Measurements from ENCODE around the gene TCF7L1.

The TCF7L1 gene

GRCh38 chr2:85275984-85276540, 142.9 kb downstream of the TCF7L1 start:
- H3K9ac ChIP-seq (ENCODE audit: insufficient read length, low read depth) = no peak overlapping the region
- peaks cover 3% of the 10 kb centered on the region for H3K4me1 ChIP-seq (ENCODE audit: insufficient read depth, insufficient read length)
- DNase-seq (ENCODE audit: low read depth, low spot score) = no peak
- H3K9me3 ChIP-seq (ENCODE audit: insufficient read depth, low read length) = no peaks in the 10 kb centered on the region
- peaks cover 3% of the 10 kb centered on the region for H3K36me3 ChIP-seq (ENCODE audit: insufficient read depth, insufficient read length, low read length)
- no peak overlapping the region for H3K4me3 ChIP-seq (ENCODE audit: insufficient read length, low read depth)
- no peaks in the 10 kb centered on the region for H3K27me3 ChIP-seq (ENCODE audit: insufficient read depth, insufficient read length)
- TF ChIP-seq ZNF274 (IDR thresholded peaks at IDR 0.05; ENCODE audit: low read depth, low read length) (no peak), SUZ12 (IDR thresholded peaks at IDR 0.05; ENCODE audit: extremely low read depth, insufficient read depth, insufficient read length) (no peak), YY1 (IDR thresholded peaks at IDR 0.05; ENCODE audit: insufficient read depth, insufficient read length) (no peak)

DNA sequence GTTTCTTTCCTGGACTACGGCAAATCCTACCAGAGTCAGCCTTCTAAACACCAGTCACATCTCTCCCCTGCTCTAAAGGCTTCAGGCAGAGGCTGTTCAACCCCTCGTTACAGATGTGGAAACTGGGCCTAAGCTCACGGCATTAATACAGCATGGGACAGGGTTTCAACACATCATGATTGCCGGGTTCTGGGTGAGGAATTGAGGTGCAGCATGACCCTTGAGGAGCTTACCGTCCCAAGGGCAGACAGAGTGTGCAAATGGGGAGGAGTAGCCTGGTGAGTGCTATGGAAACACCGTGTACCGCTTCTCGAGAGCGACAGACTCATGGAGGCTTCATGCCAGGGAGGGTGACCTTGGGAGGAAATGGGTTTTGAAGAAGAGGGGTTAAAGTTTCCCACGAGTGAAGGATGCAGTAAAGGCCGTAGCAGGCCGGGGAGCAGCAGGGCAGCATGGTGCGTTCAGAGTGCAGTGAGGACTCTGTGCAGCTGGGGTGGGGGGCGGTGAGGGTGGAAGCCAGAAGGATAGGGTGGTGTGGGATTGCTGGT, 143.5 kb downstream of the TCF7L1 start:
- peaks cover 3% of the 10 kb centered on the region for H3K4me1 ChIP-seq (ENCODE audit: insufficient read depth, insufficient read length)
- no peak overlapping the region for H3K4me3 ChIP-seq (ENCODE audit: insufficient read length, low read depth)
- no peak overlapping the region for H3K9ac ChIP-seq (ENCODE audit: insufficient read length, low read depth)
- H3K36me3 ChIP-seq (ENCODE audit: insufficient read depth, insufficient read length, low read length) = peaks cover 3% of the 10 kb centered on the region
- DNase-seq (ENCODE audit: low read depth, low spot score) = no peak
- no peaks in the 10 kb centered on the region for H3K27me3 ChIP-seq (ENCODE audit: insufficient read depth, insufficient read length)
- no peaks in the 10 kb centered on the region for H3K9me3 ChIP-seq (ENCODE audit: insufficient read depth, low read length)
- TF ChIP-seq SUZ12 (IDR thresholded peaks at IDR 0.05; ENCODE audit: extremely low read depth, insufficient read depth, insufficient read length) (no peak), YY1 (IDR thresholded peaks at IDR 0.05; ENCODE audit: insufficient read depth, insufficient read length) (no peak), ZNF274 (IDR thresholded peaks at IDR 0.05; ENCODE audit: low read depth, low read length) (no peak)

- no peaks in the 10 kb centered on the region for H3K27me3 ChIP-seq (ENCODE audit: insufficient read depth, insufficient read length)
- H3K9ac ChIP-seq (ENCODE audit: insufficient read length, low read depth) = no peak overlapping the region
- DNase-seq (ENCODE audit: low read depth, low spot score) = no peak
- H3K4me3 ChIP-seq (ENCODE audit: insufficient read length, low read depth) = no peak overlapping the region
- H3K36me3 ChIP-seq (ENCODE audit: insufficient read depth, insufficient read length, low read length) = peaks cover 3% of the 10 kb centered on the region
- H3K4me1 ChIP-seq (ENCODE audit: insufficient read depth, insufficient read length) = peaks cover 3% of the 10 kb centered on the region
- no peaks in the 10 kb centered on the region for H3K9me3 ChIP-seq (ENCODE audit: insufficient read depth, low read length)
- no peak for TF ChIP-seq SUZ12 (IDR thresholded peaks at IDR 0.05; ENCODE audit: extremely low read depth, insufficient read depth, insufficient read length)
- no peak for TF ChIP-seq ZNF274 (IDR thresholded peaks at IDR 0.05; ENCODE audit: low read depth, low read length)
- TF ChIP-seq YY1 (IDR thresholded peaks at IDR 0.05; ENCODE audit: insufficient read depth, insufficient read length) = no peak
Measured at GRCh38 chr2:85277416-85278158, 144.4 kb downstream of the TCF7L1 start.

DNA sequence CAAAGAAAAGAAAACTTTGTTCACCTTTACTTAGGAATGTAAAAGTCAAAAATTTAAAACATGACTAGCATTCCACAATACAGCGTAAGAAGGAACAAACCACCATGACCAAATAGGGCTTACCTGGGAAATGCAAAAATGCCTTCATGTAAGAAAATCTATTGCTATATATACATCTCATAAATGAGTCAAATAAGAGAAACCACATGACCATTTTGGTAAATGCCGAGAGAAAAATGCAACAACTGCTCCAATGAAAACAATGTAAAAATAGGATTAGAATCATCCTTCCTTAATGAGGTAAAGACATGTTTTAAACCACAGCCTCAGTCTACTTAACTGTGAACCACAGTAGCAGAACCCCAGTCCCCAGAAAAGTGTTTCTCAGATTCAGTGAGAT, 145.2 kb downstream of the TCF7L1 start:
- Histone ChIP-seq H3K36me3 (ENCODE audit: insufficient read depth, insufficient read length, low read length) (peaks cover 5% of the 10 kb centered on the region), H3K4me1 (ENCODE audit: insufficient read depth, insufficient read length) (peaks cover 3% of the 10 kb centered on the region), H3K27me3 (ENCODE audit: insufficient read depth, insufficient read length) (no peaks in the 10 kb centered on the region), H3K9ac (ENCODE audit: insufficient read length, low read depth) (no peak overlapping the region), H3K4me3 (ENCODE audit: insufficient read length, low read depth) (no peak overlapping the region), H3K9me3 (ENCODE audit: insufficient read depth, low read length) (no peaks in the 10 kb centered on the region)
- no peak for DNase-seq (ENCODE audit: low read depth, low spot score)
- TF ChIP-seq SUZ12 (IDR thresholded peaks at IDR 0.05; ENCODE audit: extremely low read depth, insufficient read depth, insufficient read length) = no peak
- no peak for TF ChIP-seq YY1 (IDR thresholded peaks at IDR 0.05; ENCODE audit: insufficient read depth, insufficient read length)
- TF ChIP-seq ZNF274 (IDR thresholded peaks at IDR 0.05; ENCODE audit: low read depth, low read length) = no peak

DNA sequence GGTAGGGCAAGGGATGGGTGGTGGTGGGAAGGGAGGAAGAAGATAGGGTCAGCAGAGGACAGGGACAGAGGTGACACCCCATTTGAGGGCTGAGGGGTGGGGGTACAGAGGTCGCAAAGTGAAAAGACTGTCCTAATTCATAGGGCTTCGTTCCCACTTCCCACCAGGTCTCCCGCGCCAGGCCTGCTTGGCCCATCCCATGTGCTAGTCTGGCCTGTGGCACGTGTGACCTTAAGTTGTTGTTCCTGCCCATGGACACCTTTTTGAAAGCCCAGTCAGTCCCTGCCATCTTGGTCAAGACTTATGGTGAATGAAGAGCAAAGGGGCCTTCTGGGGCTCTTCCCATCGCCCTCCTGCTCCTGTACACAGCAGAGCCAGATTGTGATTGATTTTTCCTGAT, 148.4 kb downstream of the TCF7L1 start:
- Histone ChIP-seq H3K9ac (ENCODE audit: insufficient read length, low read depth) (no peak overlapping the region), H3K9me3 (ENCODE audit: insufficient read depth, low read length) (no peaks in the 10 kb centered on the region), H3K4me3 (ENCODE audit: insufficient read length, low read depth) (no peak overlapping the region), H3K36me3 (ENCODE audit: insufficient read depth, insufficient read length, low read length) (peaks cover 13% of the 10 kb centered on the region), H3K4me1 (ENCODE audit: insufficient read depth, insufficient read length) (no peaks in the 10 kb centered on the region), H3K27me3 (ENCODE audit: insufficient read depth, insufficient read length) (no peaks in the 10 kb centered on the region)
- DNase-seq (ENCODE audit: low read depth, low spot score) = no peak
- TF ChIP-seq SUZ12 (IDR thresholded peaks at IDR 0.05; ENCODE audit: extremely low read depth, insufficient read depth, insufficient read length) (no peak), ZNF274 (IDR thresholded peaks at IDR 0.05; ENCODE audit: low read depth, low read length) (no peak), YY1 (IDR thresholded peaks at IDR 0.05; ENCODE audit: insufficient read depth, insufficient read length) (no peak)

- TF ChIP-seq YY1 (IDR thresholded peaks at IDR 0.05; ENCODE audit: insufficient read depth, insufficient read length) (no peak), SUZ12 (IDR thresholded peaks at IDR 0.05; ENCODE audit: extremely low read depth, insufficient read depth, insufficient read length) (no peak), ZNF274 (IDR thresholded peaks at IDR 0.05; ENCODE audit: low read depth, low read length) (no peak)
- Histone ChIP-seq H3K4me1 (ENCODE audit: insufficient read depth, insufficient read length) (no peaks in the 10 kb centered on the region), H3K36me3 (ENCODE audit: insufficient read depth, insufficient read length, low read length) (peaks cover 18% of the 10 kb centered on the region), H3K27me3 (ENCODE audit: insufficient read depth, insufficient read length) (no peaks in the 10 kb centered on the region), H3K9ac (ENCODE audit: insufficient read length, low read depth) (no peak overlapping the region), H3K4me3 (ENCODE audit: insufficient read length, low read depth) (no peak overlapping the region), H3K9me3 (ENCODE audit: insufficient read depth, low read length) (no peaks in the 10 kb centered on the region)
- no peak for DNase-seq (ENCODE audit: low read depth, low spot score)
Measured at GRCh38 chr2:85282914-85283313, 149.7 kb downstream of the TCF7L1 start.

- H3K36me3 ChIP-seq (ENCODE audit: insufficient read depth, insufficient read length, low read length) = peaks cover 18% of the 10 kb centered on the region
- no peaks in the 10 kb centered on the region for H3K27me3 ChIP-seq (ENCODE audit: insufficient read depth, insufficient read length)
- DNase-seq (ENCODE audit: low read depth, low spot score) = no peak
- H3K4me1 ChIP-seq (ENCODE audit: insufficient read depth, insufficient read length) = no peaks in the 10 kb centered on the region
- H3K9ac ChIP-seq (ENCODE audit: insufficient read length, low read depth) = no peak overlapping the region
- no peaks in the 10 kb centered on the region for H3K9me3 ChIP-seq (ENCODE audit: insufficient read depth, low read length)
- H3K4me3 ChIP-seq (ENCODE audit: insufficient read length, low read depth) = no peak overlapping the region
- TF ChIP-seq ZNF274 (IDR thresholded peaks at IDR 0.05; ENCODE audit: low read depth, low read length) (no peak), YY1 (IDR thresholded peaks at IDR 0.05; ENCODE audit: insufficient read depth, insufficient read length) (no peak), SUZ12 (IDR thresholded peaks at IDR 0.05; ENCODE audit: extremely low read depth, insufficient read depth, insufficient read length) (no peak)
Measured at GRCh38 chr2:85283641-85284040, 150.4 kb downstream of the TCF7L1 start.

All from NT2/D1 (cell line).